HPDE6-E6E7 (cell line): ENCODE results near the gene PRG3.
A peak's percentile ranks its signal among the peaks of the same experiment; 100 is the strongest.

Experiments
- DNase-seq: peaks from one replicate; pipeline ENCODE4 v3.0.0; 2011; ENCODE audit warnings: missing footprints; ENCODE audit errors: extremely low spot score

PRG3 gene, protein sequence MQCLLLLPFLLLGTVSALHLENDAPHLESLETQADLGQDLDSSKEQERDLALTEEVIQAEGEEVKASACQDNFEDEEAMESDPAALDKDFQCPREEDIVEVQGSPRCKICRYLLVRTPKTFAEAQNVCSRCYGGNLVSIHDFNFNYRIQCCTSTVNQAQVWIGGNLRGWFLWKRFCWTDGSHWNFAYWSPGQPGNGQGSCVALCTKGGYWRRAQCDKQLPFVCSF

DNA sequence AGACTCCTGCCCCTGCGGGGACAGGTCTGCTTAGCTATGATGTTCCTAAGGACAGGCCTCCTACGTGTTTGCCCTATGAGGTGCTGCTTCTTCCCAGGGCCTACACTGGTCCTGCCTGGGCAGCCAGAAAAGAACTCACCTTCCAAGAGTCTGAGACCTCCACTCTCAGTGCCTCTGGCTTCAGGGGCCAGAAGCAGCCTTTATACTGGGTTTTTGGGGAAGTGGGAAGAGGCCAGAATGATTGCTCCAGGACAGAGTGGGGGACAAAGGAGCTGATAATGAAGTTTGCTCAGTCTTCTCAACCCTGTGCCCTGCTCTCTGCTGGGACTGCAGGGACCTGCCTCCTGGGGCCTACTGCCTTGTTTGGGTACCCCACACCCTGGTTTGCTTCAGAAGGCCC lies at the start of gene PRG3:
TSS of gene PRG3 (minus strand) at position 176 of the 400 bp plus-strand sequence. CDS start 442 bp downstream, outside the sequence.
- DNase-seq: no peak

DNA sequence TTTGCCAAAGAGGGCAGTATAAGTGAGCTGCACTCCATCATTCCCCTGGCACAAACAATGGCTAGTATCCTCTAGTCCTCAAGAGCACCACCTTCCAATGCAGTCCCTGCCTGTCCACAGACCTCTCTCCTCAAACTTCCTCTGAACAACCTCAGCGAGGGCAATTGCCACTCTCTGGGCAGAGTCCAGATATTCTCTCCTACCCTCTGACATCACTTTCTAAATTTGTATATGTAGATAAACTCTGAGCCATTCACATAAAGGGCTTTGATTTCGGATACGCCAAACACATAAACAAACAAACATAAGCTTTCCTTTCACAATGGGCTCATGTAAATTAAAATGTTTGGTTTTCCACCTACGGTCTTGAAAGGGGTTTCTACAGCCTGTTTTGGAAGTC lies 49.0 kb upstream of the PRG3 start:
- DNase-seq: no peak

DNA sequence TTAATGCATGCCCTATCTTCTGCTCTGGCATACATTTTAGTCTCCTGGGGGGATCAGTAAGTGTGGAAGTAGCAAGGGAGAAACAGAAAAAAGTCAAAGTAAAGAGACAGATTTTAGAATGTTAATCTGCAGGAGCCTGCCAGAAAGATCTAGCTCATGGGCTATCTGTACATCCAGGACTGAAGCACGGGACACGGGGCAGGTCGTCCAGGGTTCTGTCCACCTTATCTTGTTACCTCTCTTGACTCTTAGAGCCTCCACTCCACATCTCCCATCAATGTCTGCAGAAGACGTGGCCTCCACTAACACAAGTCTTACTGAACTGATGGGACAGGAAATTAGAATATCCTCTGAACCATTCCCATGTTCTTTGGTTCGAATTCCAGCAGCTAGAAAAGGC lies 47.7 kb upstream of the PRG3 start:
- DNase-seq: no peak

DNA sequence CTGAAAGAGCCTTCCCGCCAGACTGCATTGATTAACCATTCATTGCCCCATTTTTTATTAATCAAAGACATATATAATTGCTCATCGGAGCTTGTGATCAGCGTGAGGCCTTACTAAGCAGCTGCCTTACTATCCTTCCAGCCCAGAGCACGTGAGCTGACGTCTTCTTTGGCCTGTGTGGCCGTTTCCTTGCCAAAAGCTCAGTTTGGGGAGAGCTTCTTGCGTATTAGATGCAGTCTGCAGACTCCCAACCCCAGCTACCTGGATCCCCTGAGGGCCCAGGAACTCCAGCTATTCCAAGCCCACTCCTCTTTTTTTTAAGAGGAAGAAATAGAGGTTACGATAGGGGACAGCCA lies 46.8 kb upstream of the PRG3 start:
- no peak for DNase-seq

- DNase-seq: peak; percentile 23
These were observed 46.2 kb upstream of the PRG3 start, which contains the start of gene SLC43A3 for GRCh38 chr11:57426929-57427726. TSS of gene SLC43A3 (minus strand) at chr11:57427121. CDS start at chr11:57426172, 949 bp downstream.

DNA sequence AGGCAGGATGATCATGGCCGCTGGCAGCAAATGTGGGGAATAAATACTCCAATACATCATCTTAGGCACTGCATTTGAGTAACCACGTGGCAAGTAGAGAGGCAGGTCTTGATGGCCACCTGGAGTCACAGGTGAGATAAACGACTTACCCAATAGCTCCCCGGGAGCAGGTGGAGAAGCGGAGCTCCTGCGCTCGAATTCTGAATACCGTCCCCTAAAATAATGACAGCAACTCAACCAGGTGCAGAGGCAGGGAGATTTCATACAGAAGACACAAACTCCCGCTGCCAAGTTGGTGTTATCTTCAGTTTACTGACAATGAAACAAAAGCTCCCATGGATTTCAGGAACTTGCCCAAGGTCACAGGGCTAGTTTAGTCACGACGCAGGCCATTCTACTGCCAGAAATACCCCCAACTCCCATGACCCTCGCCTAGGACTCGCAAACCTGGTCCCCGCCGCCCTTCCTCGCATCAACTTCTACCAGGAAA lies 45.5 kb upstream of the PRG3 start:
- peak; percentile 31 for DNase-seq

GRCh38 chr11:57425565-57426438 lies 44.9 kb upstream of the PRG3 start:
- no peak for DNase-seq

GRCh38 chr11:57424792-57425564 lies 44.0 kb upstream of the PRG3 start:
- DNase-seq: peak; percentile 49

DNA sequence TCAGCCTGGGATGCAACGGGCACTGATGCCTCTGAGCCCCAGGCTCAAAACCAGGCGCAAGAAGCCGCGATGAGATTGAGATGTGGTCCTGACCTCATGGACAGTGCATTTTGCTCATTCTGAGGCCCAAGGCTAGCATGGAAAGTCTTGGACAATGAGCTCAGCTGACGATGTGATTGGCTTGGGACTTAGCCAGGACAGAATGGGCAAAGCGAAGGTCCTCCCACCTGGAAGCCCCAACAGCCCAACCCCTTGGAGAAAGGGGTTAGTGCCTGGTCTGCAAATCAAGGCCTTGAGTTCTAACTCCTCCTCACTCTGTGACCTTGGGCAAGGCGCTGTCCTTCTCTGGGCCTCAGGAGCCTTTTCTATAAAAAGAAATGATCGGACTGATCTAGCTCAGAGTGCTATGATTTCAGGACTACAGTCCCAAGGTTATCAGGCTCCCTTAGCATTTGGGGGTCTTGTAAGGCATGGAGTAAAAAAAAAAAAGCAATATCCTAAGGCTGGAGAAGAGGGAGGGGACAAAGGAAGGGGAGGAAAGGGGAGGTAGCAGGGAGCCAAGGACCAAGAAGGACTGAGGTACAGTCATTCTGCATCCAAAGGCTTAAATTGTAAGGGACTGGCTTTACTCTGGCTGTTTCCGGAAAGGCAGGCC lies 43.3 kb upstream of the PRG3 start:
- no peak for DNase-seq

DNA sequence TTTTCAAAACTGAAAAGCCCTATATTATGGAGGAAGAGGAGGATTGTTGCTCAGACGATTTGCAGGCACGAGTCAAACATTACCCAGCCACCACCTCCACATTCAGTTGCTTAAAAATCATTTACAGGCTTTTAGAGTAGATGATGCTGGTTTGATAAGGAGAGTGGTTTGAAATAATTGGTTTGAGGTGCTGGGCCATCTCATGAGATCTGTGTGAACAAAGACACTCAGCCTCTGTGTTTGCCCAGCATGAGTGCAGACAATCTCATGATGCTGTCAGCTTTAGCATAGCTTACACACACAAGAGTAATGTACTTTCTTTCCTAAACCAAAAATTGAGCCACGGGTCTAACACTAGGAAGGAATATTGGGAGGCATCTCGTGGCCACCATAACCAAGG lies 41.7 kb upstream of the PRG3 start:
- DNase-seq: no peak

DNA sequence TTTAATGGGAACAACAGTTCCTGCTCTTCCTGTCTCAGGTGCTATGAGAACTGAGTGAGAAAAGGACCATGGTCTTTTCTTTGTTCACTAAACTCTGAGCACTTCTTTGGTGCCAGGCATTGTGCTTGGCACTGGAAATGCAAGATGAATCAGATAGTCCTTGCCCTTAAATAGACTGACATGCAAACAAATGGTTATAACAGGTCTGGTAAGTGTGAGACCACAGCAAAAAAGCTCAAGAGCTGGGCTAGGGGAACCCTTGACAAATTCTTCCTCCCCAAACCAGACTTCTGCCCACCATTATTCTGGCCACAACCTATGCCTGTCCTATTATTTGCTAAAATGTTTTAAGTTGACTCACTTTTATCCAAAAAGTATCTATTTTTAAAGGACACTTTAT lies 40.9 kb upstream of the PRG3 start:
- DNase-seq: no peak

GRCh38 chr11:57421066-57421465 lies 40.1 kb upstream of the PRG3 start:
- no peak for DNase-seq

DNA sequence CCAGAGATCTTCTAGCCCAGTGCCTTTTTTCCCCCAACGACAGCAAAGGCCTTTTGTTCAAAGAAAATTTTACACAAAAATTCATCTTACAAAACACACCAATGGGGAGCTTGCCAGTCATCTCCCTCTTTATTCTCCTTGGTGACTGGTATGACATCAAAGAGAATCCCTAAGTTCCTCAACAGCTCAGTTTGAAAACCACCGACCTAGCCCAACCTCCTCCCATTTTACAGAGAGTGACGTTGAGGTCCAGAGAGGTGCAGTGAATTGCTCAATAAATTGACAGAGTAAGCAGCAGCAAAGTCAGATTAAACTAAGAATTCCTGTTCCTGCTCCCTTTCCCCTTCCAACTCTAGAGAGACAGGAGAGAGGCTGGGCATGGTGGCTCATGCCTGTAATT lies 38.2 kb upstream of the PRG3 start:
- DNase-seq: no peak

- DNase-seq: no peak
These were observed 37.2 kb upstream of the PRG3 start for GRCh38 chr11:57418131-57418530.

DNA sequence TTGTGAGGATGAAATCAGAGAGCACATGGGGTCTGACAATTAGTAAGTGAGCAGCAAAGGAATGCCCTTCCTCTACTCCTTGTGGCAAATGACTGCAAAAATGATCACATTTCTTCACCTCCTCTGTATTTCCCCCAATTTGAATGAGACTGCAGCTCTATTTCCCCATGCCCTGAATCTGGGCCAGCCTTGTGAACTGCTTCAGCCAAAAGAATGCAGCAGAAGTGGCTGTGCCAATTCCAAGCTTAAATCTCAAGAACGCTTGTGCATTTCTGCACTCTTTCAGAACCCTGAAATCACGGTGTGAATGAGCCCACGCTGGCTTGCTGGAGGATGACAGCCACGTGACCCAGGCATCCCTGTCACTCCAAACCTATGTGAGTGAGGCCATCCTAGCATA lies 36.1 kb upstream of the PRG3 start:
- DNase-seq: no peak

DNA sequence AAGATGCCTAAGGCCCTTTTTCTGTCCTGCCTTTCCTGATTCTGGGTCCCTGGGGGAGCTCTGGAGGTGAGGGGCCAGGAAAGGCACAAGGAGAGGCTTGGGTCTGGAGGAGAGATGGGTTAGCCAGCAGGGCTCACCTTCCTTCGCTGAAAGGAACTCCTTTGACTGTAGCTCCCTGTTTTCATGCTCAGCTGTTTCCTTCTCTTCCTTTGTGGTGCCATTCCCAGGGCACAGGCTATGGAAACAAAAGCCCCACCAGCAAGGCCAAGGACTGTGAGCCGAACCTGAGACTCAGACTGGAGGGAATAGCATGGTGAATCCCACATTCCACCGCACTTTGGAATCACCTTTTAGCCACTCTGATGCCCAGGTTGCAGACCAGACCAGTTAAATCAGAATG lies 35.5 kb upstream of the PRG3 start:
- no peak for DNase-seq

GRCh38 chr11:57414612-57415212 lies 33.8 kb upstream of the PRG3 start:
- no peak for DNase-seq

DNA sequence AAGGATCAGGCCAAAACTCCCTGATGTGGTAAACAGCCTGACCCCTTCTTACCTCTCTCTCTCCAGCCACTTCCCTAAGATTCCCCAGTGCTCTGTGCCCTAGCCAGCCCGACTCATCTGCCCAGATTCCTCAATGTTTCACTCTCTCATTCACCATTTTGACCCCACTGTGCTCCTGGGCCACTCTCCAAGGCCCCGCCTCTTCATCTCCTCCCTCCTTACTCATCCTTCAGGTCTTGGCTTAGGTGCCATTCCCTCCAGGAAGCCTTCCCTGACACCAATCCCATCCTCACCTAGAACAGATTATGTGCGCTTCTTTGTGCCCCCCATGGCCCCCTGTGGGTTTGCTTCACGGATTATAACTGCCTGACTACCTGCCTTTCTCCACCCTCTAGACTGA lies 32.7 kb upstream of the PRG3 start:
- DNase-seq: no peak

GRCh38 chr11:57410287-57410686 lies 29.3 kb upstream of the PRG3 start:
- DNase-seq: no peak

DNA sequence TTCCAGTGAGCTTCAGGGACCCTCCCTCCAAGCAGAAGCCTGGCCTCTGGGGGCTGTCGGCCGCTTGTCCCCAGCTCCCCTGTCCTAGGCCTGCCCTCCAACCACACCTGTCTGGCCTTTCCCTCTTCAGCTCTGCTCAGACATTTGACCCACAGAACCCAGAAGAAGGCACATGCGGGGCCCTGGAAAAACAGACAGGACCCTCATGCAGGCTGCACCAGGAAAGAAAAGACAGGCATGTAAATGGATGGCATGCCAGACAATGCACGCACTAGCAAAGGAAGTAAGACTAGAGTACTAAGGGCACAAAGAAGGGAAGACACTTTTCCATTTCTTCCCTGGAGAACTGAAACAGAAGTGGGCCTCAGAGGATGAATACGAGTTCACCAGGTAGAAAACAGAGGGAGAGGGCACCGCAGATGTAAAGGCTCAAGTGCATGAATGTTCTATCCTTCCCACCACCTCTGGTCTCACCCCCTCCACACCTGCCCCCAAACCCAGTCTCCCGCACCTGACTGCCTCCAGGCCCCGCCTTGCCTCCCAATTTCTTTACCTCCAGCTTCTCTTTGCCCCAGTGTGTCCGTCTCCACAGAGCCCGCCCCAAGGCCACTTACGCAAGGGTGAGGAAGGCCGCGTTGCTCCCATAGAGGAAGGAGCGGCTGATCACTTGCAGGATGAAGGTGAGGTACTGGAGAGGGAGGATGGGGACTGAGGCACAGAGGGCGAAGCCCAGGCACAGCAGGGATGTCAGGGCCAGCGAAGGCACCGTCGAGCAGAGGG lies 28.6 kb upstream of the PRG3 start:
- no peak for DNase-seq
